Activated naive CD4-positive, alpha-beta T cell treated with anti-CD3 and anti-CD28 coated beads for 36 hours (primary cell): ENCODE results near the gene FSTL4. TPM values are rescaled to one million over a fixed set of nuclear protein-coding genes. Genes with fewer than 3 reads are reported as not detected.

Source experiments
- CTCF ChIA-PET: fragments of 350-600 bp; sonication (Branson Sonifier 250); formaldehyde crosslinking; loops from one replicate; lab custom pipeline; 2021; ENCODE audit warnings: antibody characterized with exemption; lab: Charles Lee
- DNase-seq: peaks from one replicate; pipeline ENCODE4 v3.0.0-alpha.2; 2020
- H3K27ac Mint-ChIP-seq: one replicate; pipeline ENCODE4 v1.8.0; 2021; ENCODE audit warnings: mild to moderate bottlenecking, mixed read lengths
- H3K27me3 Mint-ChIP-seq: one replicate; pipeline ENCODE4 v1.8.0; 2021; ENCODE audit warnings: low read depth, mixed read lengths
- H3K36me3 Mint-ChIP-seq: one replicate; pipeline ENCODE4 v1.8.0; 2021; ENCODE audit warnings: low read depth, mixed read lengths
- H3K4me1 Mint-ChIP-seq: one replicate; pipeline ENCODE4 v1.8.0; 2021; ENCODE audit warnings: low read depth, mixed read lengths
- H3K4me3 Mint-ChIP-seq: one replicate; pipeline ENCODE4 v1.8.0; 2021; ENCODE audit warnings: mild to moderate bottlenecking, moderate library complexity, mixed read lengths
- H3K9me3 Mint-ChIP-seq: one replicate; pipeline ENCODE4 v1.8.0; 2021; ENCODE audit warnings: mixed read lengths
- intact Hi-C: fragments of 100-400 bp; cut with micrococcal nuclease; formaldehyde crosslinking; loops from one replicate; pipeline ENCODE4 v1.15.1; 2023
- total RNA-seq, 2 experiments: library from RNA; stranded (reverse); gene quantifications; one replicate each; pipeline ENCODE4 v1.2.3, GENCODE V29; 2021

The FSTL4 gene
- total RNA-seq, 2 experiments from 2014 or later: 0.29 to 0.30 TPM

GRCh38 chr5:133233616-133234015 lies 378.7 kb downstream of the FSTL4 start:
- Mint-ChIP-seq H3K4me1 (no peaks in the 10 kb centered on the region), H3K9me3 (no peaks in the 10 kb centered on the region), H3K36me3 (no peaks in the 10 kb centered on the region), H3K27me3 (no peaks in the 10 kb centered on the region), H3K4me3 (no peak overlapping the region), H3K27ac (no peak overlapping the region)
- CTCF ChIA-PET: interaction anchor here (0.8 kb wide), 1 partner anchor 123 kb away, joined by 3 read pairs; no protein-coding TSS in a partner anchor
- intact Hi-C loops: no loop called here
- DNase-seq: no peak

- intact Hi-C loops: no loop called here
- Mint-ChIP-seq H3K27me3 (no peaks in the 10 kb centered on the region), H3K4me1 (no peaks in the 10 kb centered on the region), H3K27ac (no peak overlapping the region), H3K9me3 (no peaks in the 10 kb centered on the region), H3K4me3 (no peak overlapping the region), H3K36me3 (no peaks in the 10 kb centered on the region)
- no peak for DNase-seq
- CTCF ChIA-PET: interaction anchor here (0.8 kb wide), 1 partner anchor 122 kb away, joined by 3 read pairs; no protein-coding TSS in a partner anchor
Observed at GRCh38 chr5:133232911-133233310, 379.4 kb downstream of the FSTL4 start.

DNA sequence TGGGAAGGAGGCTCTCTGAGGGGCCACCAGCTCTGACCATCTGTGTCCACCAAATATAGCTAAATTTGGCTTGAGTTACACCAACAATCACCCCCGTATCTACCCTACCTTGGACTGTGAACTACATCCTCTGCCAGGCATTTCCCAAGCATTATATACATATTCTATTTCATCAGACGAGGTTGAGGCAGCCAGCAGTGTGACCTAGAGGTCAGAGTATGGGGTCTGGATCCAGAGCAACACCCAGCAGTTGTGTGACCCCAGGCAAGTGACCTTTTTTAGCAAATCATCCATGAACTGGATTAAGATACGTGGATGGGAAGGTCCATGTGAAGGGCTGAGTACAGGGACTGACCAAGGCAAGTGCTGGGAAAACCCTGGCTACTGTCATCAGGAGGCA lies 379.9 kb downstream of the FSTL4 start:
- intact Hi-C loops: no loop called here
- Mint-ChIP-seq H3K9me3 (no peaks in the 10 kb centered on the region), H3K27ac (no peak overlapping the region), H3K27me3 (no peaks in the 10 kb centered on the region), H3K36me3 (no peaks in the 10 kb centered on the region), H3K4me3 (no peak overlapping the region), H3K4me1 (no peaks in the 10 kb centered on the region)
- CTCF ChIA-PET: no interaction called here
- no peak for DNase-seq

DNA sequence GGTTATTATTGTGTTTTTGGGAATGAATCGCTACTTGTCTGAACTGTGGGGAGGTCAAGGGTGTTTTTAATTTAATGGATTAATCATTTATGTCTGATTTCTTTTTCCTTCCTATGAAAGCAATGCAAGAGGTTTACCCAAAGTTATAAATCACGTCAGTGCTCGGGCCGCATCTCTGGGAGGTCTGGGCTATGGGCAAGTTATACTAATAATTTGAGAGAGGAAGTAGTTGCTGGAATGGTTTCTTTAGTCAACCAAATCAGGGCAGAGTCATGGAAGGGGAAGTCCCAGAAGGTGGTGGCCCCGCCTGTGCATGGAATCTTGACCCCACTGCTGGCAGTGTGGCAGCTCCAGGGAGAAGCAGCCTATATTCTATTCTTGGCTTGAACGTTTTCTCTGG lies 380.3 kb downstream of the FSTL4 start:
- no peak overlapping the region for H3K4me3 Mint-ChIP-seq
- no peak overlapping the region for H3K27ac Mint-ChIP-seq
- H3K9me3 Mint-ChIP-seq: no peaks in the 10 kb centered on the region
- no peaks in the 10 kb centered on the region for H3K4me1 Mint-ChIP-seq
- H3K36me3 Mint-ChIP-seq: no peaks in the 10 kb centered on the region
- intact Hi-C loops: no loop called here
- CTCF ChIA-PET: no interaction called here
- H3K27me3 Mint-ChIP-seq: no peaks in the 10 kb centered on the region
- DNase-seq: no peak

- no peak for DNase-seq
- CTCF ChIA-PET: no interaction called here
- Mint-ChIP-seq H3K36me3 (no peaks in the 10 kb centered on the region), H3K27ac (no peak overlapping the region), H3K27me3 (no peaks in the 10 kb centered on the region), H3K4me1 (no peaks in the 10 kb centered on the region), H3K9me3 (no peaks in the 10 kb centered on the region), H3K4me3 (no peak overlapping the region)
- intact Hi-C loops: no loop called here
Observed at GRCh38 chr5:133230823-133231578, 381.3 kb downstream of the FSTL4 start.

DNA sequence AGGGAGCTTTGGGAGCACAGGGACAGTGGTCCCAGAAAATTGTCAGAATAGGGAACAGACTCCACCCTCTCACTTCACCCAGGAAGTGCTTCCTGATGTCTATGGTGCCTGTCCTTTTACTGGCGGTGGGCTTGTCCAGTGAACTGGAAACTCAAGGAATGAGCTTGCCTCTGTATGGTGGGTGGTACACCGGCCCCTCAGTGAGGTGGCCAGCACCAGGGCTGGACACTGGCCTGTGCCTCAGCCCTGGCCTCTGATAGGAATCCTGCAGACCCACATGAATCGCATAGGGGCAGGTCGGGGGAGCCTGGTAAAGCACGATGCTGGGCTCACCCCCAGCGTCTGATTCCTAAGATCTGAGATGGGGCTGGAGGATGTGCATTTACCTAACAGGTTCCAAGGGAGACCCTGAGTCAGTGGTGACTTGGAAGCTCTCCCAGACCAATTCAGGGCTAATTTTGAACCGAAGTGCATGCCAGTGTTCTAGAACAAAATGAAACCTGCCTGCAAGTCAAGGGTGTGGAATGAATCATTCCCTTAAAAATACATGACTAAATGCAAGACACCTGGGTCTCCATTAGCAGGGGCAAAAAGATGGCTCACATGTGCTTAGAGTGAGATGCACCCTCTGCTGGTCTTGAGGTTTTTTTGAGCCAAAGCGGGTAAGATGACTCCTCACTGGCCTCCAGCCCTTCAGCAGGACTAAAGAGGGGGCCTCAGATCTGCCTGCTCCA lies 382.2 kb downstream of the FSTL4 start:
- DNase-seq: no peak
- CTCF ChIA-PET: interaction anchor here (0.6 kb wide), 1 partner anchor 1519 kb away, joined by 3 read pairs; no protein-coding TSS in a partner anchor
- no peaks in the 10 kb centered on the region for H3K4me1 Mint-ChIP-seq
- no peak overlapping the region for H3K27ac Mint-ChIP-seq
- intact Hi-C loops: no loop called here
- no peaks in the 10 kb centered on the region for H3K36me3 Mint-ChIP-seq
- no peak overlapping the region for H3K4me3 Mint-ChIP-seq
- no peaks in the 10 kb centered on the region for H3K9me3 Mint-ChIP-seq
- H3K27me3 Mint-ChIP-seq: no peaks in the 10 kb centered on the region

- intact Hi-C loops: no loop called here
- Mint-ChIP-seq H3K36me3 (no peaks in the 10 kb centered on the region), H3K4me1 (no peaks in the 10 kb centered on the region), H3K9me3 (no peaks in the 10 kb centered on the region), H3K27me3 (no peaks in the 10 kb centered on the region), H3K27ac (no peak overlapping the region), H3K4me3 (no peak overlapping the region)
- DNase-seq: no peak
- CTCF ChIA-PET: no interaction called here
Observed at GRCh38 chr5:133228316-133228715, 384.0 kb downstream of the FSTL4 start.

DNA sequence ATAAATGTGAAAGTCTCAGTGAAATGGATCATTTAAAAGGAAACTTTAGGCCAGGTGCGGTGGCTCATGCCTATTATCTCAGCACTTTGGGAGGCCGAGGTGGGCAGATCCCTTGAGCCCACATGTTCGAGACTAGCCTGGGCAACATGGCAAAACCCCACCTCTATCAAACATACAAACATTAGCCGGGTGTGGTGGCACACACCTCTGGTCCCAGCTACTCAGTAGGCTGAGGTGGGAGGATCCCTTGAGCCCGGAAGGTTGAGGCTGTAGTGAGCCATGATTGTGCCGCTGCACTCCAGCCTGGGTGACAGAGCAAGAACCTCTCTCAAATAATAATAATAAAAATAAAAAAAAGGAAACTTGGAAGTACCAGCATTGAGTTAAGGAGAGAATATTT lies 384.4 kb downstream of the FSTL4 start:
- H3K4me3 Mint-ChIP-seq: no peak overlapping the region
- no peaks in the 10 kb centered on the region for H3K36me3 Mint-ChIP-seq
- no peaks in the 10 kb centered on the region for H3K9me3 Mint-ChIP-seq
- no peak overlapping the region for H3K27ac Mint-ChIP-seq
- CTCF ChIA-PET: no interaction called here
- DNase-seq: no peak
- intact Hi-C loops: no loop called here
- H3K4me1 Mint-ChIP-seq: no peaks in the 10 kb centered on the region
- no peaks in the 10 kb centered on the region for H3K27me3 Mint-ChIP-seq

- no peaks in the 10 kb centered on the region for H3K9me3 Mint-ChIP-seq
- no peaks in the 10 kb centered on the region for H3K36me3 Mint-ChIP-seq
- H3K4me3 Mint-ChIP-seq: no peak overlapping the region
- intact Hi-C loops: no loop called here
- H3K27ac Mint-ChIP-seq: no peak overlapping the region
- CTCF ChIA-PET: interaction anchor here (0.9 kb wide), 1 partner anchor 8 kb away, joined by 3 read pairs; no protein-coding TSS in a partner anchor
- no peaks in the 10 kb centered on the region for H3K27me3 Mint-ChIP-seq
- no peak for DNase-seq
- H3K4me1 Mint-ChIP-seq: no peaks in the 10 kb centered on the region
Observed at GRCh38 chr5:133227082-133227481, 385.3 kb downstream of the FSTL4 start.

GRCh38 chr5:133226186-133226585 lies 386.2 kb downstream of the FSTL4 start:
- Mint-ChIP-seq H3K4me3 (no peak overlapping the region), H3K36me3 (no peaks in the 10 kb centered on the region), H3K27me3 (no peaks in the 10 kb centered on the region), H3K9me3 (no peaks in the 10 kb centered on the region), H3K4me1 (no peaks in the 10 kb centered on the region), H3K27ac (no peak overlapping the region)
- no peak for DNase-seq
- CTCF ChIA-PET: interaction anchor here (0.9 kb wide), 1 partner anchor 9 kb away, joined by 3 read pairs; no protein-coding TSS in a partner anchor
- intact Hi-C loops: no loop called here

- no peak overlapping the region for H3K27ac Mint-ChIP-seq
- no peaks in the 10 kb centered on the region for H3K36me3 Mint-ChIP-seq
- CTCF ChIA-PET: no interaction called here
- intact Hi-C loops: no loop called here
- no peaks in the 10 kb centered on the region for H3K4me1 Mint-ChIP-seq
- H3K27me3 Mint-ChIP-seq: no peaks in the 10 kb centered on the region
- no peaks in the 10 kb centered on the region for H3K9me3 Mint-ChIP-seq
- H3K4me3 Mint-ChIP-seq: no peak overlapping the region
- DNase-seq: no peak
Observed at GRCh38 chr5:133225671-133226152, 386.6 kb downstream of the FSTL4 start.

DNA sequence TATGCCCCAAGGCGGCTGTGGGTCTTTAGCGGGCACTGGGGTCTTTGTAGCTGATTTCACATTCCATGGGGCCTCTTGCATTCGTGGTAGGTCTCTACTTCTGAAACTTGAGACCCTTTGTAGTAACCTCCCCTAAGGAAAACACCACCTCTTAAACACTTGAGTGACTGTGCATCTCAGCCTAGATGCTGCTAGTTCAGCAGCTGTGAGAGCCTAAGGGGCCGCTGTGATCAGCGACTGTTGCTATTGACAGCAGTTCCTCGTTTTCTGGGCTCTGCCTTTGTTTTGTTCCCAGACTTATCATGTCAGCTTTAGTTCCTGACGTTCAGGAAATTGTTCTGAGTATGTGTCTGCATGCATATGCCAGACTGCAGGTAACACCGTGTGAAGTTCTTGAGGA lies 389.4 kb downstream of the FSTL4 start:
- no peaks in the 10 kb centered on the region for H3K36me3 Mint-ChIP-seq
- no peak overlapping the region for H3K27ac Mint-ChIP-seq
- no peaks in the 10 kb centered on the region for H3K9me3 Mint-ChIP-seq
- H3K27me3 Mint-ChIP-seq: no peaks in the 10 kb centered on the region
- no peak overlapping the region for H3K4me3 Mint-ChIP-seq
- H3K4me1 Mint-ChIP-seq: no peaks in the 10 kb centered on the region
- intact Hi-C loops: no loop called here
- no peak for DNase-seq
- CTCF ChIA-PET: interaction anchor here (1.0 kb wide), 1 partner anchor 111 kb away, joined by 3 read pairs; no protein-coding TSS in a partner anchor
